Measurements from ENCODE around the gene TERC.
A peak's percentile ranks its signal among the peaks of the same experiment; 100 is the strongest.

Gene TERC

GRCh38 chr3:169764882-169765612 lies at the start of gene TERC:
TERC (minus strand) TSS chr3:169765060.
- peak; percentile 84 for DNase-seq

DNA sequence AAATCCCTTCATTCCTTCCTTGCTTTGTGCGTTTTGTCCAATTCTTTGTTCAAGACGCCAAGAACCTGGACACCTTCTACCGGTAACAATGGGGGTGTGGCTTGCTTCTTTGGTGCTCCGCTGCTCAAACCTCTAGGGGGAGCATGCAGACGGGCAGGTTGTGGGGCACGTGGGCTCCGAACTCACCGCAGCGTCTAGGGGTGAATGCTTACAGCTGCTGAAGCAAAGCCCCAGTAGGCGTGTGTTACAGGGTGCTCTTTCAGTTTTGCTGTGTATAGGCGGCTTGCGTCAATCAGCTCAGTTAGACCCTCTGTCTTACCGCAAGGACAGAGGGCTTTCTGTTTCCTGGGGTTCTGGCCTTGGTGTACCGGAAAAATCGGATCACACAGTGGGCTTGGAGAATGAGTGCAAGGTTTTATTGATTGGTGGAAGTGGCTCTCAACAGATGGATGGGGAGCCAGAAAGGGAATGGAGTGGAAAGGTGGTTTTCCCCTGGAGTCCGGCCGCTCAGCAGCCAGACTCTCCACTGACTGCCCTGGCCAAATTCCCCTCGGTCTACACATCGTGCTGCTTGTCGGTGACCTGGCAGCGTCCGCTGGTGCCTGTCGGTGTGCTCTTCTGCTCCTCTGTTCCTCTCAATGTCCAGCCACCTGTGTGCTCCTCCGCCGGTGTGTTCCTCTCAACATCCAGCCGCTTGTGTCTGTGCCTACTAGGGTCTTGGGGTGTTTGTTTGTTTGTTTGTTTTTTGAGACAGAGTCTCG lies 49.1 kb upstream of the TERC start:
- no peak for DNase-seq

DNA sequence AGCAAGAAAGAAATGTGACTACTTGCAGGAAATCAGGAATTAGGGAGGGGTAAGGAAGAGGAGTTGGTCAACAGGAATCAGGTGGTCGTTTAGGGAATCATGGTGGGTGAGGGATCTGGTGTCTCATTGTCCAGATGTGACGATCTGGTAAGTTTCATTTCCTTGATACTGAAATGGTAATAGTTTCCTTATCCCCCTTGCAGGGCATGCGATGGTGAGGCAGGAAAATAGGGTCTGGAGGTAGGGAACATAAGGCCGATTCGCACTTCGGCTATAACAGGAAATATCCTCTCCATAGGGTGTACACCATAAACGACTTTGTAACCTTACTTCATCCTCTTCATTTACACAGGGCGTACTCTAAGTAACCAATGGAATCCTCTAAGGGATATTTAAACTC lies 48.4 kb upstream of the TERC start:
- no peak for DNase-seq

GRCh38 chr3:169812332-169813235 lies 47.7 kb upstream of the TERC start, which contains the start of the genes LRRC34 and LRRIQ4:
LRRC34 (minus strand) TSS chr3:169812904; CDS start chr3:169812548, 356 bp downstream.
LRRIQ4 (plus strand) TSS chr3:169812870; CDS start chr3:169821922, 9,052 bp downstream.
- DNase-seq = peak; percentile 81

GRCh38 chr3:169811631-169812331 lies 46.9 kb upstream of the TERC start:
- peak; percentile 41 for DNase-seq

- no peak for DNase-seq
These were observed 44.5 kb upstream of the TERC start for GRCh38 chr3:169809230-169809795.

GRCh38 chr3:169804681-169805080 lies 39.8 kb upstream of the TERC start:
- no peak for DNase-seq

DNA sequence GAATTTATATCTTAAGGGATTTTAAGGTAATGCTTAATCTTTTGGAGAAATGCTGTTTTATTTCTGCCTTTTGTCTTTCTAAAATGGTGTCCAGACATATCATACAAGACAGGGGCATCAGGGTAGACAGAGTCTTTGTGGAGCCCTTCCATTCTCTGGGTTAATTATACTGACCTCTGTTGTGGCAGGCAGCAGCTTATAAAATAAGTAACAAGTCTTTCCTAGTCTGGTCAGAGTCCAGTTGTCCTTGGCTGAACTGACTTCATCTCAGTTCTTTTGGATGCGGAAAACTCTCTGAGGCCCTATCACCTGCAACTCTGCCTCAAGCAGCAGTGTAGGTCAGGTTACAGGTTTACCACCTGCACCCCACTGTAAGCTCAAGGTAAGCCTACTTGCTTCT lies 27.5 kb upstream of the TERC start:
- no peak for DNase-seq

- no peak for DNase-seq
These were observed 26.0 kb upstream of the TERC start for GRCh38 chr3:169790687-169791429.

GRCh38 chr3:169790219-169790618 lies 25.4 kb upstream of the TERC start:
- no peak for DNase-seq

DNA sequence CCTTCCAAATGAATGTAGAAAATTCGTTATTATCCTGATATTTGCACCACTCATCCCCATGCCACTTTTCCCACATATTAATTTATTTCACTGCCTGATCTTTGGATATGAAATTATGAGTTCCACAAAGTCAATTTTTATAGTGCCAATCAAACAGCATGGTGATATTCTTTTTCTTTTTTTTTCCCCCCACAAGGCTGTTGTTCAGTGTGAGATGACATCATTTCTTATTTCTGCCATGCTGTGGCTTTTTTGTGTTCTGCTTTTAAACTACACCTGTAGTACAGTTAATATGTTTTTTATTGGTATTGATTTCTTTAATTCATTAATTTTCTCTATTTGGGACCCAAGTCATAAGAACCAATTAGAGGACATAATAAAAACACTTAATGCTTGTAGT lies 22.9 kb upstream of the TERC start:
- no peak for DNase-seq

- DNase-seq = no peak
These were observed 22.3 kb upstream of the TERC start for GRCh38 chr3:169787120-169787519.

GRCh38 chr3:169781209-169781855 lies 16.5 kb upstream of the TERC start:
- no peak for DNase-seq

GRCh38 chr3:169780742-169781141 lies 15.9 kb upstream of the TERC start:
- DNase-seq = no peak

- DNase-seq = no peak
These were observed 13.0 kb upstream of the TERC start for GRCh38 chr3:169777822-169778221.

DNA sequence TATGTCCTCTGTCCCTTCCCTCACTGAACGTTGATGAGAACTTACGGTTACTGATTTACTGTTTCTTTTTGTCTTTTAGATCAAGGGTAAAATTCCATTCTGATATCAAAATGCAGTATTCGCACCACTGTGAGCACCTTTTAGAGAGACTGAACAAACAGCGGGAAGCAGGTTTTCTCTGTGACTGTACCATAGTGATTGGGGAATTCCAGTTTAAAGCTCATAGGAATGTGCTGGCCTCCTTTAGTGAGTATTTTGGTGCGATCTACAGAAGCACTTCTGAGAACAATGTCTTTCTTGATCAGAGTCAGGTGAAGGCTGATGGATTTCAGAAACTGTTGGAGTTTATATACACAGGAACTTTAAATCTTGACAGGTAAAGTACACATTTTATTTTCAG lies 9.3 kb upstream of the TERC start:
- DNase-seq = no peak

- peak; percentile 84 for DNase-seq
These were observed 8.3 kb upstream of the TERC start, which contains the start of gene MYNN for GRCh38 chr3:169772897-169773816. MYNN (plus strand) TSS chr3:169773396; CDS start chr3:169774296, 900 bp downstream.

DNA sequence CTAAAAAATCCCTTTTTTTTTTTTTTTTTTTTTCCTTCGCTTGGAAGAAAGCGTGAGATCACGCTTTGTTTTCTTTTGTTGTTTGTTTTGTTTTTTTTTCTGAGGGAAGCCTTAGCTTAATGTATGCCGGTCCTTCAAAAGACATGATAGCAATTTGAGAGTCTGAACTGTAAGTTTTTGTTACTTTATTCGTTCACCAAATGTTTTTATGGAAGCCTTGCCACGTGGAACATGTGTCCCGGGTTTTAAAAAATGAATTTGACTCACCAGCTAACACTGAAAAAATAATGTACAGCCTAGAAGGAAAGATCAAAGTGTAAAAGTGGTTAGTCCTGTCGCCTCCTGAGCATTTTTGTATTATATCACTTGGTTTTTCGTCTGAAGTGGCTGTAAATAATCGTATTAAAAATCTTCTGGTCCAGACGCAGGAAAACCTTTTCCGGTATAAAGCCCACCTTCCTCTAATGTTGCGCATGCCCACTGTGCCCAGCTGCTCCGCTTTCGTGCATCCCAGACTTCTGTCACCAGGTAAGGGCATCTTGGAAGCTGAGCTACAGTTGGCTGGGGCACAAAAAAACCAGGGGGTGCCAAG lies 7.5 kb upstream of the TERC start:
- DNase-seq = peak; percentile 88
